Naive thymus-derived CD4-positive, alpha-beta T cell (primary cell): ENCODE measurements around the gene POLR1F. TPM values are rescaled to one million over a fixed set of nuclear protein-coding genes. Genes with fewer than 3 reads are reported as not detected.

ENCODE experiments used
- ATAC-seq: fragments of 150-1000 bp; cut with Tn5 transposase; 2 replicates; pipeline ENCODE4 v1.10.0; 2021; ENCODE audit warnings: mild to moderate bottlenecking, moderate library complexity
- CTCF ChIA-PET: fragments of 350-600 bp; sonication (Branson Sonifier 250); formaldehyde crosslinking; loops from one replicate; lab custom pipeline; 2021; ENCODE audit warnings: antibody characterized with exemption; lab: Charles Lee
- POLR2A ChIA-PET: fragments of 350-600 bp; sonication (Branson Sonifier 250); formaldehyde crosslinking; loops from one replicate; lab custom pipeline; 2021; ENCODE audit warnings: antibody characterized with exemption, inconsistent platforms; lab: Charles Lee
- DNase-seq, 9 donors: peaks; one replicate each; pipeline versions ENCODE4 v3.0.0 to v3.0.0-alpha.2; 2020 to 2022; ENCODE audit warnings: mixed read lengths in 1 of 9
- H3K27ac ChIP-seq: one replicate; pipeline ENCODE4 v1.7.0; 2013; ENCODE audit warnings: mild to moderate bottlenecking, low read depth, low read length, moderate library complexity
- H3K27me3 ChIP-seq, 2 donors: one replicate each; pipeline ENCODE4 v1.7.0; 2013; ENCODE audit warnings: low read length in 2 of 2, mild to moderate bottlenecking in 2 of 2, moderate library complexity in 2 of 2; ENCODE audit not compliant: control insufficient read depth in 2 of 2, insufficient read depth in 2 of 2
- H3K36me3 ChIP-seq, 3 experiments: 1 replicate in 2 of 3; 2 replicates in 1 of 3; pipeline ENCODE4 v1.7.0; 2013; ENCODE audit warnings: low read length in 3 of 3, mild to moderate bottlenecking in 3 of 3, moderate library complexity in 1 of 3; ENCODE audit not compliant: insufficient read depth in 3 of 3, control insufficient read depth in 2 of 3
- H3K4me1 ChIP-seq, 2 donors: one replicate each; pipeline ENCODE4 v1.7.0; 2013; ENCODE audit warnings: low read length in 2 of 2, mild to moderate bottlenecking in 2 of 2, moderate library complexity in 1 of 2; ENCODE audit not compliant: control insufficient read depth in 2 of 2, insufficient read depth in 2 of 2
- H3K4me3 ChIP-seq: 2 replicates; pipeline ENCODE4 v1.7.0; 2013; ENCODE audit warnings: mild to moderate bottlenecking, low read length
- H3K9me3 ChIP-seq, 3 experiments: 1 replicate in 2 of 3; 2 replicates in 1 of 3; pipeline ENCODE4 v1.7.0; 2013; ENCODE audit warnings: low read length in 3 of 3; ENCODE audit not compliant: control insufficient read depth in 2 of 3
- H3K27ac Mint-ChIP-seq, 9 donors: one replicate each; pipeline ENCODE4 v1.8.0; 2020 to 2022; ENCODE audit warnings: mixed read lengths in 9 of 9, mild to moderate bottlenecking in 8 of 9, moderate library complexity in 5 of 9, inconsistent platforms in 2 of 9
- H3K27me3 Mint-ChIP-seq, 5 donors: one replicate each; pipeline ENCODE4 v1.8.0; 2021 to 2022; ENCODE audit warnings: mixed read lengths in 5 of 5, mild to moderate bottlenecking in 1 of 5
- H3K36me3 Mint-ChIP-seq, 5 donors: one replicate each; pipeline ENCODE4 v1.8.0; 2020 to 2022; ENCODE audit warnings: mixed read lengths in 5 of 5, mild to moderate bottlenecking in 3 of 5, inconsistent platforms in 1 of 5
- H3K4me1 Mint-ChIP-seq, 7 donors: one replicate each; pipeline ENCODE4 v1.8.0; 2020 to 2022; ENCODE audit warnings: mixed read lengths in 7 of 7, mild to moderate bottlenecking in 3 of 7, inconsistent platforms in 1 of 7
- H3K4me3 Mint-ChIP-seq, 10 donors: one replicate each; pipeline ENCODE4 v1.8.0; 2020 to 2022; ENCODE audit warnings: mild to moderate bottlenecking in 10 of 10, mixed read lengths in 10 of 10, moderate library complexity in 6 of 10, inconsistent platforms in 2 of 10
- H3K9me3 Mint-ChIP-seq, 11 donors: one replicate each; pipeline ENCODE4 v1.8.0; 2020 to 2022; ENCODE audit warnings: mixed read lengths in 11 of 11, mild to moderate bottlenecking in 4 of 11, inconsistent platforms in 1 of 11, moderate library complexity in 1 of 11
- intact Hi-C, 2 donors: fragments of 100-400 bp; cut with micrococcal nuclease; formaldehyde crosslinking; loops; one replicate each; pipeline ENCODE4 v1.15.1; 2023
- polyA plus RNA-seq, 2 donors: library from polyadenylated mRNA; unstranded; fragments of 300-500 nt; fragmentation: Illumina TruSeq; gene quantifications; one replicate each; pipeline ENCODE4 v1.2.3, GENCODE V29; 2021
- total RNA-seq, 6 experiments: library from RNA in 5 of 6; stranded (reverse) in 5 of 6; gene quantifications; 1 replicate in 5 of 6; 2 replicates in 1 of 6; pipeline ENCODE4 v1.2.3 and lab custom pipeline; 2021 to 2026

Gene POLR1F
- total and polyA plus RNA-seq, 7 experiments from 2014 or later, result 11.8 to 40.1 (median 20.1) TPM

- intact Hi-C loops, result no loop called here
- H3K4me3 Mint-ChIP-seq, result no peak overlapping the region
- peaks cover 0 to 11% (median 3%) of the 10 kb centered on the region in 5 donors for H3K27me3 Mint-ChIP-seq
- CTCF ChIA-PET, result no interaction called here
- Histone ChIP-seq H3K4me1 (no peaks in the 10 kb centered on the region), H3K4me3 (no peak overlapping the region), H3K27ac (no peak overlapping the region), H3K27me3 (no peaks in the 10 kb centered on the region), H3K9me3 (no peaks in the 10 kb centered on the region), H3K36me3 (no peaks in the 10 kb centered on the region)
- no peak overlapping the region for H3K27ac Mint-ChIP-seq
- POLR2A ChIA-PET, result no interaction called here
- H3K9me3 Mint-ChIP-seq, result no peaks in the 10 kb centered on the region
- no peak for DNase-seq
- ATAC-seq, result no peak
- no peaks in the 10 kb centered on the region for H3K36me3 Mint-ChIP-seq
- peaks cover 0 to 6% (median 0%) of the 10 kb centered on the region in 7 donors for H3K4me1 Mint-ChIP-seq
Measured at GRCh38 chr7:19674266-19674960, 34.4 kb downstream of the POLR1F start.

- H3K4me1 ChIP-seq, result no peaks in the 10 kb centered on the region
- no peaks in the 10 kb centered on the region for H3K9me3 ChIP-seq
- intact Hi-C loops, result no loop called here
- Mint-ChIP-seq H3K27ac (no peak overlapping the region), H3K36me3 (no peaks in the 10 kb centered on the region), H3K4me1 (peaks cover 0 to 3% (median 0%) of the 10 kb centered on the region in 7 donors), H3K27me3 (peaks cover 0 to 18% (median 7%) of the 10 kb centered on the region in 5 donors), H3K9me3 (no peaks in the 10 kb centered on the region), H3K4me3 (no peak overlapping the region)
- no peaks in the 10 kb centered on the region for H3K27me3 ChIP-seq
- ChIA-PET CTCF (no interaction called here), POLR2A (no interaction called here)
- no peak overlapping the region for H3K27ac ChIP-seq
- H3K36me3 ChIP-seq, result no peaks in the 10 kb centered on the region
- no peak for ATAC-seq
- DNase-seq, result no peak
- no peak overlapping the region for H3K4me3 ChIP-seq
Measured at GRCh38 chr7:19670806-19671205, 38.0 kb downstream of the POLR1F start.

- Histone ChIP-seq H3K4me1 (no peaks in the 10 kb centered on the region), H3K9me3 (no peaks in the 10 kb centered on the region), H3K36me3 (no peaks in the 10 kb centered on the region), H3K4me3 (no peak overlapping the region), H3K27me3 (no peaks in the 10 kb centered on the region), H3K27ac (no peak overlapping the region)
- H3K27ac Mint-ChIP-seq, result no peak overlapping the region
- CTCF ChIA-PET, result no interaction called here
- no peaks in the 10 kb centered on the region for H3K36me3 Mint-ChIP-seq
- peaks cover 0 to 14% (median 8%) of the 10 kb centered on the region in 5 donors for H3K27me3 Mint-ChIP-seq
- peak overlapping the region in 3 of 10 donors; percentile 6 to 41 (median 28) for H3K4me3 Mint-ChIP-seq
- POLR2A ChIA-PET, result no interaction called here
- intact Hi-C loops, result loop anchor here (1.0 to 10.0 kb wide), 6 partner anchors 541 to 1984 kb away; no protein-coding TSS in a partner anchor
- peak in 4 of 9 donors; percentile 5 to 8 (median 6) for DNase-seq
- H3K9me3 Mint-ChIP-seq, result no peaks in the 10 kb centered on the region
- peaks cover 0 to 21% (median 12%) of the 10 kb centered on the region in 7 donors for H3K4me1 Mint-ChIP-seq
- ATAC-seq, result no peak
Measured at GRCh38 chr7:19665399-19666008, 43.3 kb downstream of the POLR1F start.

- POLR2A ChIA-PET, result no interaction called here
- intact Hi-C loops, result loop anchor here in 1 of 2 donors (2.0 to 10.0 kb wide), 3 partner anchors 539 to 1311 kb away; no protein-coding TSS in a partner anchor
- ATAC-seq, result peak; percentile 31
- Mint-ChIP-seq H3K9me3 (no peaks in the 10 kb centered on the region), H3K27ac (no peak overlapping the region), H3K27me3 (peaks cover 2 to 10% (median 6%) of the 10 kb centered on the region in 5 donors), H3K4me1 (peaks cover 0 to 21% (median 12%) of the 10 kb centered on the region in 7 donors), H3K36me3 (no peaks in the 10 kb centered on the region), H3K4me3 (peak overlapping the region in 2 of 10 donors; percentile 4 to 36)
- Histone ChIP-seq H3K36me3 (no peaks in the 10 kb centered on the region), H3K27ac (no peak overlapping the region), H3K27me3 (no peaks in the 10 kb centered on the region), H3K9me3 (no peaks in the 10 kb centered on the region), H3K4me3 (no peak overlapping the region), H3K4me1 (no peaks in the 10 kb centered on the region)
- CTCF ChIA-PET, result interaction anchor here (1.1 kb wide), 1 partner anchor 1983 kb away, joined by 3 read pairs; no protein-coding TSS in a partner anchor
- peak in 3 of 9 donors; percentile 6 to 11 (median 8) for DNase-seq
Measured at GRCh38 chr7:19663816-19664462, 44.9 kb downstream of the POLR1F start.

- peaks cover 0 to 46% (median 17%) of the 10 kb centered on the region in 11 donors for H3K9me3 Mint-ChIP-seq
- CTCF ChIA-PET, result interaction anchor here (0.6 kb wide), 1 partner anchor 28 kb away, joined by 5 read pairs; no protein-coding TSS in a partner anchor
- DNase-seq, result no peak
- no peak overlapping the region for H3K27ac Mint-ChIP-seq
- Histone ChIP-seq H3K27me3 (no peaks in the 10 kb centered on the region), H3K27ac (no peak overlapping the region), H3K4me1 (no peaks in the 10 kb centered on the region), H3K4me3 (no peak overlapping the region), H3K9me3 (peaks cover 0 to 10% (median 0%) of the 10 kb centered on the region in 3 experiments), H3K36me3 (no peaks in the 10 kb centered on the region)
- POLR2A ChIA-PET, result no interaction called here
- intact Hi-C loops, result no loop called here
- peaks cover 0 to 19% (median 7%) of the 10 kb centered on the region in 5 donors for H3K27me3 Mint-ChIP-seq
- peaks cover 0 to 8% (median 3%) of the 10 kb centered on the region in 5 donors for H3K36me3 Mint-ChIP-seq
- no peaks in the 10 kb centered on the region for H3K4me1 Mint-ChIP-seq
- no peak overlapping the region for H3K4me3 Mint-ChIP-seq
- no peak for ATAC-seq
Measured at GRCh38 chr7:19648791-19649190, 60.0 kb downstream of the POLR1F start.
